ENCODE results near the gene YTHDC2.

YTHDC2 gene

GRCh38 chr5:113513384-113514288 is at the start of gene YTHDC2:
Gene YTHDC2 (plus strand): TSS chr5:113513694. CDS start chr5:113513896, 202 bp downstream.
- DNase-seq, result peak; percentile 92

- no peak for DNase-seq
These were observed 39.3 kb upstream of the YTHDC2 start for GRCh38 chr5:113474100-113474728.

GRCh38 chr5:113478691-113479090 is 34.8 kb upstream of the YTHDC2 start:
- no peak for DNase-seq

- no peak for DNase-seq
These were observed 33.3 kb upstream of the YTHDC2 start for GRCh38 chr5:113480243-113480642.

- DNase-seq, result no peak
These were observed 26.1 kb upstream of the YTHDC2 start for GRCh38 chr5:113487416-113487780.

GRCh38 chr5:113487781-113488644 is 25.5 kb upstream of the YTHDC2 start, which contains the start of gene MCC:
Gene MCC (minus strand): TSS chr5:113488453.
- DNase-seq, result peak; percentile 40

GRCh38 chr5:113488645-113489184 is 24.8 kb upstream of the YTHDC2 start:
- DNase-seq, result no peak

GRCh38 chr5:113489299-113489698 is 24.2 kb upstream of the YTHDC2 start:
- DNase-seq, result peak; percentile 58

GRCh38 chr5:113490317-113490716 is 23.2 kb upstream of the YTHDC2 start:
- no peak for DNase-seq

GRCh38 chr5:113491022-113491421 is 22.5 kb upstream of the YTHDC2 start:
- no peak for DNase-seq

- DNase-seq, result no peak
These were observed 20.0 kb upstream of the YTHDC2 start for GRCh38 chr5:113493446-113493845.

GRCh38 chr5:113495422-113495841 is 18.1 kb upstream of the YTHDC2 start:
- no peak for DNase-seq

GRCh38 chr5:113502073-113502472 is 11.4 kb upstream of the YTHDC2 start:
- no peak for DNase-seq

- DNase-seq, result no peak
These were observed 10.3 kb upstream of the YTHDC2 start for GRCh38 chr5:113503146-113503545.

- no peak for DNase-seq
These were observed 8.3 kb upstream of the YTHDC2 start for GRCh38 chr5:113505181-113505580.

GRCh38 chr5:113507601-113508000 is 5.9 kb upstream of the YTHDC2 start:
- DNase-seq, result no peak

- DNase-seq, result no peak
These were observed 4.7 kb upstream of the YTHDC2 start for GRCh38 chr5:113508756-113509155.

GRCh38 chr5:113510836-113511451 is 2.5 kb upstream of the YTHDC2 start:
- DNase-seq, result peak; percentile 45

GRCh38 chr5:113512341-113512740 is 1.2 kb upstream of the YTHDC2 start:
- DNase-seq, result no peak

GRCh38 chr5:113514289-113514635 is 768 bp downstream of the YTHDC2 start:
- no peak for DNase-seq

- no peak for DNase-seq
These were observed 5.4 kb downstream of the YTHDC2 start for GRCh38 chr5:113518884-113519283.

- no peak for DNase-seq
These were observed 5.9 kb downstream of the YTHDC2 start for GRCh38 chr5:113519412-113519811.

GRCh38 chr5:113520429-113520828 is 6.9 kb downstream of the YTHDC2 start:
- DNase-seq, result peak; percentile 82
